DOHH2 (cell line): ENCODE data around the gene GPATCH2.

ENCODE experiments used
- H3F3A ChIP-seq: fragments of 200-600 bp; sonication (generic), shearing (Covaris generic); 2 replicates; pipeline ENCODE4 v1.6.0; 2016; ENCODE audit warnings: antibody characterized with exemption, mild to moderate bottlenecking; ENCODE audit not compliant: control insufficient read depth, insufficient read depth
- H3K27ac ChIP-seq: fragments of 200-600 bp; sonication (generic); 2 replicates; pipeline ENCODE4 v1.5.1; 2014; ENCODE audit warnings: low read depth, mild to moderate bottlenecking, low read length, moderate library complexity
- H3K27me3 ChIP-seq: fragments of 200-600 bp; sonication (generic); 2 replicates; pipeline ENCODE4 v1.6.1; 2014; ENCODE audit warnings: mild to moderate bottlenecking, low read length, mixed read lengths; ENCODE audit not compliant: control insufficient read depth
- H3K36me3 ChIP-seq: fragments of 200-600 bp; sonication (generic); 2 replicates; pipeline ENCODE4 v1.6.1; 2014; ENCODE audit warnings: mild to moderate bottlenecking, low read length, moderate library complexity, mixed read lengths; ENCODE audit not compliant: control insufficient read depth
- H3K4me1 ChIP-seq: fragments of 200-600 bp; sonication (generic); 2 replicates; pipeline ENCODE4 v1.6.1; 2014; ENCODE audit warnings: mild to moderate bottlenecking, low read length, mixed read lengths; ENCODE audit not compliant: control insufficient read depth
- H3K4me2 ChIP-seq: fragments of 200-600 bp; sonication (generic); 2 replicates; pipeline ENCODE4 v1.6.0; 2014; ENCODE audit warnings: mild to moderate bottlenecking, low read length, moderate library complexity
- H3K4me3 ChIP-seq: fragments of 200-600 bp; sonication (generic); 2 replicates; pipeline ENCODE4 v1.5.1; 2014; ENCODE audit warnings: mild to moderate bottlenecking, low read length, mixed read lengths
- H3K79me2 ChIP-seq: fragments of 200-600 bp; sonication (generic); 2 replicates; pipeline ENCODE4 v1.6.1; 2014; ENCODE audit warnings: mild to moderate bottlenecking, low read length, mixed read lengths; ENCODE audit not compliant: control insufficient read depth
- H3K9me2 ChIP-seq: fragments of 200-600 bp; sonication (generic); replicated peaks from 2 replicates; pipeline ENCODE4 v1.6.1; 2014; ENCODE audit warnings: mild to moderate bottlenecking, low read length, mixed read lengths; ENCODE audit not compliant: control insufficient read depth
- H3K9me3 ChIP-seq: fragments of 200-600 bp; sonication (generic); 2 replicates; pipeline ENCODE4 v1.6.1; 2014; ENCODE audit warnings: antibody characterized with exemption, low read length, mixed read lengths; ENCODE audit not compliant: control insufficient read depth, insufficient read depth
- H4K20me1 ChIP-seq: fragments of 200-600 bp; sonication (generic); 2 replicates; pipeline ENCODE4 v1.6.0; 2014; ENCODE audit warnings: low read depth, mild to moderate bottlenecking, antibody characterized with exemption, low read length, moderate library complexity; ENCODE audit not compliant: control insufficient read depth, insufficient read depth
- EZH2phosphoT487 ChIP-seq: fragments of 200-600 bp; sonication (generic); IDR thresholded peaks from 2 replicates; pipeline ENCODE4 v1.6.1; 2017; ENCODE audit warnings: borderline replicate concordance, mild to moderate bottlenecking, antibody characterized with exemption, low read length, moderate library complexity, mixed read lengths
- TF ChIP-seq, protein P1 (sequence below): fragments of 200-600 bp; sonication (generic); IDR thresholded peaks from one replicate; pipeline ENCODE4 v1.5.1; 2014; ENCODE audit warnings: antibody characterized with exemption, mild to moderate bottlenecking, low read depth, low read length; ENCODE audit not compliant: poor library complexity, severe bottlenecking

Gene GPATCH2

DNA sequence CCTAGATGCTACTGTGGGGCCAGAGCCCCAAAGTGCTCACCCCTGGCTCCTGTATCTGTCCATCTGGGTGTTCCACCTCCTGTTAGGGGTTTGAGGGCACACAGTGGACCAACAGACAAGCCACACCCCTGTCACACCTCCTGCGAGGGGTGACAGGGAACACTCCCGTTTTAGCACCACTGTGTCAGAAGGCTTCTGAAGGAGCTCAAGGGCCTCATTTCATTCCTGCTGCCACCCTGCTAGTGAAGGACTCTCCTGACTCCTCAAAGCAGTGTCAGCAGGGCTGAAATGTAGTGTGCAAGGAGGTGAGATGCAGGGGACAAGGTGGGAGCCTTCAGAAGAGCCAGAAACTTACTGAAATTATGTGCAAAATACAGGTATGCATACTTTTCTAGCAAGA lies 174.6 kb downstream of the GPATCH2 start:
- Histone ChIP-seq H3K36me3 (no peaks in the 10 kb centered on the region), H3K27me3 (no peaks in the 10 kb centered on the region), H4K20me1 (no peaks in the 10 kb centered on the region), H3K27ac (no peak overlapping the region), H3K4me1 (no peaks in the 10 kb centered on the region), H3F3A (no peaks in the 10 kb centered on the region), H3K4me2 (no peak overlapping the region), H3K79me2 (no peaks in the 10 kb centered on the region), H3K9me2 (no peaks in the 10 kb centered on the region; the same call in 1 of the 2 replicates), H3K9me3 (no peaks in the 10 kb centered on the region), H3K4me3 (no peak overlapping the region)
- TF ChIP-seq, protein P1, sequence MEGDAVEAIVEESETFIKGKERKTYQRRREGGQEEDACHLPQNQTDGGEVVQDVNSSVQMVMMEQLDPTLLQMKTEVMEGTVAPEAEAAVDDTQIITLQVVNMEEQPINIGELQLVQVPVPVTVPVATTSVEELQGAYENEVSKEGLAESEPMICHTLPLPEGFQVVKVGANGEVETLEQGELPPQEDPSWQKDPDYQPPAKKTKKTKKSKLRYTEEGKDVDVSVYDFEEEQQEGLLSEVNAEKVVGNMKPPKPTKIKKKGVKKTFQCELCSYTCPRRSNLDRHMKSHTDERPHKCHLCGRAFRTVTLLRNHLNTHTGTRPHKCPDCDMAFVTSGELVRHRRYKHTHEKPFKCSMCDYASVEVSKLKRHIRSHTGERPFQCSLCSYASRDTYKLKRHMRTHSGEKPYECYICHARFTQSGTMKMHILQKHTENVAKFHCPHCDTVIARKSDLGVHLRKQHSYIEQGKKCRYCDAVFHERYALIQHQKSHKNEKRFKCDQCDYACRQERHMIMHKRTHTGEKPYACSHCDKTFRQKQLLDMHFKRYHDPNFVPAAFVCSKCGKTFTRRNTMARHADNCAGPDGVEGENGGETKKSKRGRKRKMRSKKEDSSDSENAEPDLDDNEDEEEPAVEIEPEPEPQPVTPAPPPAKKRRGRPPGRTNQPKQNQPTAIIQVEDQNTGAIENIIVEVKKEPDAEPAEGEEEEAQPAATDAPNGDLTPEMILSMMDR = no peak
- TF ChIP-seq EZH2phosphoT487 = no peak

DNA sequence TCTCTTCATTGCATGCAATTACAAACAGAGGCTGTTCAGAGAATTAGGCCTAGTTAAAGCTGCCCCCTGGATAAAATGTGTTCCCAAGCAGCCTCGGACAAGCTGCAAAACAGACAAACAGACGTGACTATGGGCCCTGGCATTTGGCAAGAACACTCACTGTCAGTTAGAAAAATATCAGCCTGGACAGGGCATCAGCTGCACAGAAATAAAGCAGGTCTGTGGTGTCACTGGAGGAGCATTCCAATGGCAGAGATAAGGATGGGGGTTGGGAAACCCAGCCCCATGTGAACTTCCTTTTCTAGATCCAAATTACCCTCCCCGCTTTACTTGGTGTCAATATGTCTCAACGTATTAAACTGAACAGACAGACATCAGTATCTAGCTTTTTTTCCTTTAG lies 177.1 kb downstream of the GPATCH2 start:
- Histone ChIP-seq H4K20me1 (no peaks in the 10 kb centered on the region), H3F3A (no peaks in the 10 kb centered on the region), H3K4me3 (no peak overlapping the region), H3K79me2 (no peaks in the 10 kb centered on the region), H3K27ac (no peak overlapping the region), H3K27me3 (no peaks in the 10 kb centered on the region), H3K36me3 (no peaks in the 10 kb centered on the region), H3K4me1 (no peaks in the 10 kb centered on the region), H3K9me3 (no peaks in the 10 kb centered on the region), H3K4me2 (no peak overlapping the region), H3K9me2 (no peaks in the 10 kb centered on the region; the same call in 1 of the 2 replicates)
- no peak for TF ChIP-seq EZH2phosphoT487
- TF ChIP-seq, protein P1 = no peak

DNA sequence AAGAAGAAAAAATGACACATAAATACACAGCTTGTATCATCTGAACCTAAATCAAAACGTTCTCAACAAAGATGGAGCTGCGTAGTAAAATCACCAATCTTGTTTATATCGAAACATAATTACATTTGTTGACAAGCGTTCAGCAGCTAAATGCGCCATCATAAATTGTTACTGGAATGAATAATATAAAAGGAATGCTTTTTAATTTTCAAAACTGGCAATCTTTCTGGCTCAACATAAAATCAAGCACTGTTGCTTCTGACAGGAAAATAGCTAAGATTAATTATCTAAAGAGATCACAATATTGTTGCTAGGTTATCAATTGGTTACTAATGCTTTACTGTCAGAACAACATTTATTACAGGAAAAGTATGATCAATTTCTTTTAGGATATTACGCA lies 181.5 kb downstream of the GPATCH2 start:
- no peak overlapping the region for H3K4me2 ChIP-seq
- no peaks in the 10 kb centered on the region for H3K27me3 ChIP-seq
- no peaks in the 10 kb centered on the region for H3K9me3 ChIP-seq
- no peaks in the 10 kb centered on the region for H4K20me1 ChIP-seq
- no peaks in the 10 kb centered on the region for H3F3A ChIP-seq
- no peaks in the 10 kb centered on the region; the same call in 1 of the 2 replicates for H3K9me2 ChIP-seq
- no peak overlapping the region for H3K27ac ChIP-seq
- no peaks in the 10 kb centered on the region for H3K79me2 ChIP-seq
- no peak for TF ChIP-seq EZH2phosphoT487
- TF ChIP-seq, protein P1 = no peak
- H3K36me3 ChIP-seq = no peaks in the 10 kb centered on the region
- no peak overlapping the region for H3K4me3 ChIP-seq
- no peaks in the 10 kb centered on the region for H3K4me1 ChIP-seq

DNA sequence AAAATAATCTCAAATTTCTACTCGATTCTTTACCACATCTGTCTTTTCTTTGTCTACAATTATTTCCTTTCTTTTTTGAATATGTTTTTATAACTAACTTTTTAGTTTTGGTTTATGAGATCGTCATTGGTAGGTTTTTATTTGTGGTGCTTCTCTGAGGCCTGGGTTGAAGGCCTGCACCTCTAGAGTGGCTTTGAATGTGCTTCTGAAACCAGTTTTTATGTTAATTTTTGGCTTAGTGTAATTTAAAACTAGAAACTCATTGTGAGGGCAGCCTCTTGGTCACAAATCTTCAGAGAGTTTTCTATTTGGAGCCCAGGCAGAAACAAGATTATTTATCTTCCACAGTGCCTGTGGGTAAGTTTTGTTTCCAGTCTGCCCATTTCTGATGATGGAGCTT lies 187.0 kb downstream of the GPATCH2 start:
- no peaks in the 10 kb centered on the region for H3K79me2 ChIP-seq
- H3K4me1 ChIP-seq = no peaks in the 10 kb centered on the region
- H3K27ac ChIP-seq = no peak overlapping the region

More for the DNA sequence above, 187.0 kb downstream of the GPATCH2 start:
- Histone ChIP-seq H4K20me1 (no peaks in the 10 kb centered on the region), H3K9me3 (no peaks in the 10 kb centered on the region), H3K36me3 (no peaks in the 10 kb centered on the region), H3K9me2 (no peaks in the 10 kb centered on the region), H3K4me2 (no peak overlapping the region), H3K4me3 (no peak overlapping the region), H3F3A (no peaks in the 10 kb centered on the region), H3K27me3 (no peaks in the 10 kb centered on the region)
- TF ChIP-seq, protein P1 = no peak
- no peak for TF ChIP-seq EZH2phosphoT487
